Measurements from ENCODE around the gene TXNDC15.

TXNDC15 gene

GRCh38 chr5:134917070-134917815 is 43.1 kb downstream of the TXNDC15 start:
- POLR2A ChIA-PET (ENCODE audit: low non-redundant PET) = no interaction called here
- no peak overlapping the region for H3K27ac ChIP-seq
- peak; percentile 31 for DNase-seq (ENCODE audit: low spot score)
- TF ChIP-seq CTCF (conservative IDR thresholded peaks at IDR 0.05; ENCODE audit: low read depth) = peak; percentile 64
- CTCF ChIA-PET = interaction anchor here (0.5 to 2.7 kb wide), 14 partner anchors 9 to 315 kb away, joined by 3 to 13 read pairs (median 4); partner anchors contain the start of gene PCBD2

- no peak overlapping the region for H3K27ac ChIP-seq
- no peak for TF ChIP-seq CTCF (conservative IDR thresholded peaks at IDR 0.05; ENCODE audit: low read depth)
- no peak for DNase-seq (ENCODE audit: low spot score)
- ChIA-PET CTCF (interaction anchor here (0.6 to 0.9 kb wide), 2 partner anchors 8 to 23 kb away, joined by 6 read pairs; no protein-coding TSS in a partner anchor), POLR2A (ENCODE audit: low non-redundant PET) (no interaction called here)
Measured at GRCh38 chr5:134918861-134919260, 44.7 kb downstream of the TXNDC15 start.

GRCh38 chr5:134920848-134921575 is 46.8 kb downstream of the TXNDC15 start:
- no peak overlapping the region for H3K27ac ChIP-seq
- no peak for DNase-seq (ENCODE audit: low spot score)
- no peak for TF ChIP-seq CTCF (conservative IDR thresholded peaks at IDR 0.05; ENCODE audit: low read depth)
- ChIA-PET POLR2A (ENCODE audit: low non-redundant PET) (no interaction called here), CTCF (interaction anchor here (0.5 to 0.6 kb wide), 2 partner anchors 50 to 718 kb away, joined by 3 to 4 read pairs; no protein-coding TSS in a partner anchor)

- TF ChIP-seq CTCF (conservative IDR thresholded peaks at IDR 0.05; ENCODE audit: low read depth) = no peak
- H3K27ac ChIP-seq = no peak overlapping the region
- CTCF ChIA-PET = interaction anchor here (0.5 to 1.1 kb wide), 4 partner anchors 23 to 1843 kb away, joined by 3 to 4 read pairs (median 3); no protein-coding TSS in a partner anchor
- POLR2A ChIA-PET (ENCODE audit: low non-redundant PET) = no interaction called here
- no peak for DNase-seq (ENCODE audit: low spot score)
Measured at GRCh38 chr5:134932508-134932907, 58.3 kb downstream of the TXNDC15 start.

- POLR2A ChIA-PET (ENCODE audit: low non-redundant PET) = no interaction called here
- CTCF ChIA-PET = interaction anchor here (0.7 to 1.6 kb wide), 2 partner anchors 14 to 257 kb away, joined by 3 to 10 read pairs; no protein-coding TSS in a partner anchor
- DNase-seq (ENCODE audit: low spot score) = no peak
- H3K27ac ChIP-seq = no peak overlapping the region
- TF ChIP-seq CTCF (conservative IDR thresholded peaks at IDR 0.05; ENCODE audit: low read depth) = no peak
Measured at GRCh38 chr5:134934202-134934601, 60.0 kb downstream of the TXNDC15 start.

GRCh38 chr5:134935711-134936602 is 61.8 kb downstream of the TXNDC15 start:
- DNase-seq (ENCODE audit: low spot score) = no peak
- CTCF ChIA-PET = interaction anchor here (0.6 kb wide), 1 partner anchor 360 kb away, joined by 3 read pairs; no protein-coding TSS in a partner anchor
- POLR2A ChIA-PET (ENCODE audit: low non-redundant PET) = no interaction called here
- no peak overlapping the region for H3K27ac ChIP-seq
- TF ChIP-seq CTCF (conservative IDR thresholded peaks at IDR 0.05; ENCODE audit: low read depth) = no peak

All from RWPE1 (cell line).